HG02938 (cell line): ENCODE measurements around the gene NEDD9.

Experiments used
- ATAC-seq: cut with Tn5 transposase; IDR thresholded peaks from one replicate; pipeline ENCODE4 v1.9.1; 2021; ENCODE audit warnings: mild to moderate bottlenecking, moderate library complexity; ENCODE audit not compliant: unreplicated experiment

Gene NEDD9

DNA sequence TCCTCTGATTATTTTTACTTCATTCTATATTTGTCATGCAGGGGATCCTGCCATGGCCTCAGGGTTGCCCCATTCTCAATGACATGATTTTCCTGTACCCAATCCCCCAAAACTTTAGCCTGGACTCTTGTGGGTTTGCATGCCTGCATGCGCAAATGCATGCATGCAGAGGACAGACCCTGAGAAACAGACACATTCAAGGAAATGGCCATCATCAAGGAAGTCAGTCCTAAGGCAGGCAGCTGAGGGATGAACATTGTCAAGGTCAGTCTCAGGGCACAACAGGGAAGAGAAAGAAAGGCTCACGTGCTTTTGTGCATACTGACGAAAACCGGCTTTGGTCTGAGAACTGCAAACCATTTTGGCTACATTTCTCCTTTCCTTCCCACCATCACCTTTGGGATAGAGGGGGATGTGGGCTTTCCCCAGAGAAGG, 13.1 kb downstream of the NEDD9 start:
- no peak for ATAC-seq

DNA sequence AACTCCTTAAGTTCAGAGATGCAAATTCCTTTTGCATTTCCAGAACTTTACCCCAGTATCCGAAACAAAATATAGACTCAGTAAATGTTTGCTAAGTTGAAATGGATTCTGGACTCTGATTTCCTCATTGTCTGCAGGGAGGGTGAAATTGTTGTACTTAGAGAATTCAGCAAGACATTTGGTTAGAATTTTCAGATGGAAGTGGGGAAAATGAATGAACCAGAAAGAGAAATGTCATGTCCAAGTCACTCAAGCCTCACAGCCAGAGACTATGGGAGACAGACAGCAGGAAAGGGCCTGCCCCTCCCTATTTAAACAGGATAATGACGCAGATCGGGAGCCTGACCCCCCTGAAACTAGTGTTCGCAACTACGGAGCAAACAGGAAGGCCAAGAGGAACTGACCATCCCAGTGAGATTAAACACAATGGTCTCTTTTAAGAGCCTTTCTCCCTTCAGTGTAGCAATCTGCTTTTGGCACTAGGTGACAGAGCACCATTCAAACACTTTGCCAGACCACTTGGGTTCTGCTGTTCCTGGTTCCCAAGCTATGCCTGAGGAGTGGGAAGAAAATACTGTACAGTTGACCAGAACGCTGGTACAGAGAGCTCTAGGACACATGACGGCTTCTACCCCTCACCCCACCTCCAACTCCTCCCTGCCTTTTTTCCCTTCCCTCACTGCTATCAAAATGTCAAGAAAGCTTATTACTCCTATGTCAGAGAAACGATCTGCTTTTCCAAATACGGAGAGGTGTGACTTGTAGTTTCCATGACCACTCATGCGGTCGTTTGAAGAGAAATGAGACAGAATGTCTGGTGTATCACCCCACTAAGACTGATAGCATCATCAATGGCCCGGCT, 13.7 kb downstream of the NEDD9 start:
- no peak for ATAC-seq

DNA sequence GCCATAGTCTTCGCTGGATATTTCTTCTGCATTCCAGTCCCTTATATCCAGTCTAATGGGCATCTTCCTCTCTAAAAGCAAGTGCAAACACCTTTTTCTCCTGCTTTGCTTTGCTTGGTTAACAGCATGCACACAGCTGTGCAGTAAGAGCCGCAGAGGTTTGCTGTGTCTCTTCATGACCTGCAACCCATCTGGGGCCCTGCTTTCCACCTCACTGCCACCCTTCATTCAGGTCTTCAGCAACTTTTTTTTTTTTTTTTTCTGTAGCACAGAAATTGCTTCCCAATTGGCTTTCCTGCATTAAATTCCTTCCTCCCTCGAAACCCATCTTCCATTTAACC, 14.4 kb downstream of the NEDD9 start:
- no peak for ATAC-seq

DNA sequence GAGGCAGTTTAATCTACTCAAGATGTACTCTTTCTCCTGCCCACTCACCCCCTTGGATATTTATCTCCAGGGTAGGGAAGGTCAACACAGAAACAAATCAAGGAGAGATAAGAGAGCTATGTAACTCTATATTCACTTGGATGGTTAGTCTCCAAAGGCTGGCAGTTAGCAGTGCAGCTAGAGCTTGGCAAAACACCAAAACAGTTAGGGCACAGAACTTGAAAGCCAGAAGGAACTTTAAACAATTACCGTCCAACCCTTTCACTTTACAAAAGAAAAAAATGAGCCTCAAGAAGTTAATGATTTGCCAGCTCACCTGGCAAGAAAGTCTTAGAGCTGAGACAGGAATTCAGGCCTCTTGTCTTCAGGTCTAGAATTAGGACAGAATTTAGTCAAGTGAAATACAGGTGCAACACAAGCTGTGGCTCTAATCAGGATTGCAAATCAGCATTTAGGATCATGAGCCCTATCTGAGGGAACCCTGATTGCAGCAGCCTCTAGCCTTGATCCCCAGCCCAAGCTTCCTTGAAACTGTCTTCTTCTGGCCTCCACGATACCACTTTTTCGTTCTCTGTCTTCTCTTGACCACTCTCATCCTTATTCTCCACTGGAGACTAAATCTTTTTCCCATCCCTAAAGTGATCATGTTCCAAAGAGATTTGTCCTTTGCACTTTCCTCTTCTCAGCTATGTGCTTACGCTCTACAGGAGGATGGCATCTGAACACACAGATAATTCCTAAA, 14.9 kb downstream of the NEDD9 start:
- ATAC-seq: no peak

DNA sequence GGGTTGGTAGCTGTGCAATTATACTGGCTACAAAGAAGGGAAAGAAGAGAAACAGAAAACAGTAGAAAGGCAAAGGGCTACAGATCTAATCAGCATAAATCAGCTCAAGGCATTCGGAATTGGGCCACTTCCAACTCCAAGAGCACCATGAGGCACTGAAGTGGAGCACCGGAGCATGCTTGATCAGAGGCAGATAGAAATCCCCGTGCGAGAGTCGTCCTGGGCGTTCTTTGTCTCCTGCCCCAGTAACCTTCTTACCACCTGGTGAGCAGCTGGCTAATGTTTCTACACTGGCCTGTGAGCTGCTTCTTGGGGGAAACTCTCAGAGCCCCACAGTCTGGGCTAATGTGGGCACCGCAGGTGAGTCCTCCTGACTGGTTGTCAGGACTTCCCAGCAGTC, 16.7 kb downstream of the NEDD9 start:
- ATAC-seq: no peak

DNA sequence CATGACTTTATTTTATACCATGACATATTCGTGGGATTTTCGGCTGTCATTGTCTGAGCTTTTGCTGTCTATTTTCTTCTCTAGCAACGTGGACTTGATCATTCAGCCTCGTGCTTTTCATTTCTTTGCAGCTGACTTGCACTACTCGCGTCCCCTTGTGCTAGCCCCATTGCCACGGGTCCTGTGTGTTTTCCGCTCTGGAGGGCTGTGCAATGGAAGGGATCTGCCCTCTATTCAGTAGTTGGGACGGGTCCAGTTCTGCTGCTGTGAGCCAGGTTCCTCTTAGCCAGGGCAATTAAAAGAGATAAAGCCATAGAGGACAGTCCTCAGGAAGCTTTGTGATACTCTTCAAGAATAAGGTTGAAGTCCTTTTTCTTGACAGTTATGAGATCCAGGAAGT, 17.6 kb downstream of the NEDD9 start:
- no peak for ATAC-seq

DNA sequence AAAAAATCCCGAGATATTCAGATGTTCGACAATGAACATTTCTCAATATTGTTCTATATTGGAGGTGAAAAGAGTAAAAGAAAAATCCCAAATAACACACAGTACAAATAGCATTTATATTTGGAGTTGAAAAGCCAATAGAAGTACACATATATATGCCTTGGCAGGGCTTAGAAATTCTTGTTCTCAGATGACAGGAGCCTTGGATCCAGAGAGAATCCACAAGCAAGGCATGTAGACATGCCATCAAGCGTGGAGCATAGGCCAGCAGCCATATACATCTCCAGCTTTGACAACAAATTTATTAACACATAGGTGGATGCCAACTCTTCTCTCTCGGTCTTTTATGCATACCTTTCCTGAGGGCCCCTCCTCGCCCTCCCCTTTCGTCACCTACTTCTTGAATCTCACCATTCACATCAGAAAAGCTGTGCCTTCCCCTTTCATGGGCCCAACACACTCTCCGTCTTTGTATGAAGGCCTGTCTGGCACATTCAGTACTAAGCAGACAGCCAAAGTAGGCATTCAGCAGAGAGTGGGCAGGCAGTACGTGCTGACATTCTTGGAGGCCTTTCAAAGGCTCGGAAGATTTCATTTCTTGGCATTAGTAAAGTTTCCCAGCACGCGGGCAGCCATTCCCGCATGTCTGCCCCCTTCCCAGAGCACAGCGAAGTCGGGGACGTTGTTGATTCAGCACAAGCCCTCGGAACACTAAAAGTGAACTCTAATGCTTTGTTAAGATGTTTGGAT, 18.2 kb downstream of the NEDD9 start:
- ATAC-seq: no peak

DNA sequence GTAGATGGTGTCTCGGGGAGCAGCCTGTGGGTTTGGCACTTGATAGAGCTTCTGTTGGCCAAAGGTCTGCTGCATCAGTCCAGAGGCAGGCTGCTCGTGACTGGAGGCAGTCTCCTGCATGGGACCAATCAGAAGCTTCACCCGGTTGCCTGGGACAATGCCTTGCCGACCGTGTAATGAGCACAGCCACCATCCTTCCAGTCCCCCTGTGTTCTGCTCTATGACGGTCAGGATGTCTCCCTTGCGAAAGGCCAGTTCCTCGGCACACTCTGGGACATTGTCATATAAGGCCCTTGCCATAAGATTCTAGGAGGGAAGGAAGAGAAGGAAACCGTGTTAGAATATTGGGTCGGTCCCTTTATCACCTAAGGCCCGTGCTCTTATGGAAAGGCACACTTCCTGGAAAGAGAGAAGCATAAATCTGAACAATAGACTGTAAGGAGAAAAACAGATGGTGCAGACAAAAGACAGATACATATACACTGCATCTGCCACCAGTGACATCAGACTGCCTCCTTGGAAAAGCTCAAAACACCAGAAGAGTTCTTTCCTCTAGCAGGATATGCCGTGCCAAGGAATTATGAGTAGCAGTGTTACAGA, 18.9 kb downstream of the NEDD9 start:
- no peak for ATAC-seq

DNA sequence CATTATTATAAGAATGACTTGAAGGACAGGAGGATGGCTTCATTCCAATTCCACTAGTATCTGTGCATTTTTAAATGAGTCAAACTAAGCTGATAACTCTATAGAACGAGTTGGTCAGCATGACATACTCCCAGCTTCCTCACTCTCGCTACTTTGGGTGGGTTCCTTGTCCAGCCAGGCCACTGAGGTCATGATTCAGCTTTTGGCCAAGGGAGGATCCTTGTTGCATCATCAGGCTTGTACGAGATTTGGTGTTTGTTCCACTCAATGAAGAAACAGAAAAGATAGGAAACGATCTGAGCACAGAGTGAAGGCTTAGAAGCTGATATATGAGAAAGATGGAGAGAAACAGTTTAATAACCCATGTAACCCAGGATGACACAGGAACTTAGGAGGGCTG, 19.8 kb downstream of the NEDD9 start:
- ATAC-seq: no peak

DNA sequence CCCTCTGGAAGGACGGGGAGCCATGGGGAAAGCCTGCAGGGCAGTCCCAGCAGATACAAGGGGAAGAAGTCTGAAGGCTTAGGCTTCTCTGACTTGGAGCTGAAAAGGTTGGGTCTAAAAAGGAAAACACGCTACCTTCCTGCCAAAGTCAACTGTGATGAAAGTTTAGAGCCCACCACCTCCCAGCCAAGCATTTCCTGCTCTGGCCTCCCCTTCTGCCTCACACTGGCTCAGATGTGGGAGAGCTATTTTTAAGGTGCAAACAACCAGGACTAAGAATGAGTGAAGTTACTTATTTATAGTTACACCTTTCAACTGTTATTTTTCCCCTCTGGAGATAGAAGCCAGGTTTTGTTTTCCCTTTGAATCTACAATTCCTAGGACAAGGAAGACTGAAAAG, 21.2 kb downstream of the NEDD9 start:
- ATAC-seq: no peak

DNA sequence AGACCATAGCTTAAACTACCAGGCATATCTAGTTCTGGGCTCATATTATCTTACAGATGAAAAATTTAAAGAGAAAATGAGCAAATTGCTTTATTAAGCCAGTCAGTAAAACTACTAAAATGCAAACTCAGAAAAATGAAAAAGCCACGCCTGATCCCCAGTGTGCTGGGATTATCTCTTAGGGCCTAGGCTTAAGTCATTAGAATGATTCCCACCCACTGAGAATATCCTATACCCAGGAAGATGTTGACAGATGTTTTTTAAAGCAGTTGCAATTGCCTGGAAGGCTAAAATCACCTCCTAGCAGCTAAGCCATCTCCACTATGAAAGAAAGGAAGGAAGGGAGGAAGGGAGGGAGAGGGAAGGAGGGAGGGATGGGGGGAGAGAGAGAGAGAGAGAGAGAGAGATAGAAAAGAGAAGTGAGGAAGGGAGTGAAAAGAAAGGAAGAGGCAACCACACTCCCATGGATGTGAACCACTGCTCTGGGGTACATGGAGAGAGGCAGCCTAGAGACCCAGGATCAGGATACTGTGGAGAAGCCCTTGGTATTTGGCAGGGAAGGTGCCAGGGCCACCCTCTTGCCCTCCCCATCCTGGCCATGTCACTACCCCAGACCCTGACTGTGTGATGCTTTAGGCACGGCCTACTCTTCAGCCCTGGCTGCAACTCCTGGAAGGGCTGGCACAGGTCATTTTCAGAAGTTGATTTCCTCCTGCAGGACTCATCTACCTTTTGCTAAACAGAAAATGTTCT, 21.9 kb downstream of the NEDD9 start:
- no peak for ATAC-seq

DNA sequence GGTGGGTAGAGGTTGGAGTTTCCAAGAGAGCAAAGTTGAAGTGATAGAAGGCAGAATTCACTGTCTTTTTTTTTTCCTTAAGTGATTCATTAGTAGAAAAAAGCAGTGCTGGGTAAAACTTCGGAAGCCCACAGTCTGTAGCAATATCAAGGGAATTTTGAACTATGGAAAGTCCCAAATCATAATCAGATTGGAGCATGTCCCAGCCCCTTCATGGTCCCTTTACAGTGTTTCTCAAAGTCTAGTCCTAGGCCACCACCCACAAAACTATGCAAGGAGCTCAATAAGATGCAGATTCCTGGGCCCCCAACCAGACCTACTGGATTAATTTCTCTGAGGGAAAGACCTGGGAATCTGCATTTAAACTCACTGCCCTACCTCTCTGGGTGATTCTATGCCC, 22.6 kb downstream of the NEDD9 start:
- ATAC-seq: no peak

DNA sequence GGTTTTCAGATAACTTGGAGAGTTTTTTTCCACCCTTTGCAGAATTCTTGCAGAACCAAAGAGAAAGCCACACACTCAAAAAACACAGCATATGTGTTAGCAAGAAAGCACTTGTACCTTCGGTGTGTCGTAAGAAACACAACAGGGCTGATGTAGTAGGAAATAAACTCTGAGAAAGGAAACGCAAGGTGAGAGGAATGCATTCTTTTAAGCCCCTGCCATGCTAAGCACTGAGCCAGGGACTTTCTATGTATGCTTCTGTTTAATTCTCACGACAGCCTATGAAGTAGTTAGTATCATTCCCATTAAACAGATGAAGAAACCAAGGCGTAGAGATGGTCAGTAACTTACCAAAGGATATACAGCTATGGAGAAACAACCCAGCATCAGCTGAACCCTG, 23.1 kb downstream of the NEDD9 start:
- no peak for ATAC-seq

DNA sequence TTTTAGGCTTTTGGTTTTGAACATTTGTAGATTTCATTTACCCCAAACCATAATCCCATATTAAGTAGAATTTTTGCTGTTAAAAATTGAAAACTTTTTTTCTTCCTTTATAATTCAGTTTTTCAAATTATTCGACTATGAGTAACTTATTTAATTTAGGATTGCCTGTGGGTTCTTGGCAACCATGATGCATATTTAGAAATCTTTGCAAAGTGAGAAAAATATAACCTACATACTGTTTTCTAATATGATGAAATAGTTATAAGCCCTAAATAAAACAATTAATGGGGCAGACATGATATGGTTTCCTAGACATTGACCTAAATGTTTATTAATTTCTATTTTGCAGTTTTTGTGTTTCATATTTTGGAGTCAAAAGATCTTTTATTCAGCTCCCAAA, 23.6 kb downstream of the NEDD9 start:
- ATAC-seq: no peak

DNA sequence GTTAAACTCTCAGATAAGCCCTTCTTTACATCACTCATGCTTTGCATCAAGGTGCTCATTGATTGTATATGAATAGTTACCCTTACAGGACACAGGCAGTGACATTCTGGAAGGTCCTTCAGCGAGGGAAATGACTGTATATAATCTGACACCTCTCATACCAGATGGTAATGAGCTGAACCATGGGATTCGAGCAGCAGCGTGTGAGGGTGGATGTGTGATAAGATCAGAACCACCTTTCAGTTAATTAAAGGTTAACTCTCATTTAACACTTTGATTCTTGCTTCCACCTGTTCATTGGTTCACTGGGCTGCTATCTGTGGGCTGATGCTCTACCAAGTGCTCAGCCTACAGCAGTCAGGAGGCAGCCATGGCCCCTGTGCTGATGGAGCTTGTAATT, 24.2 kb downstream of the NEDD9 start:
- ATAC-seq: no peak

DNA sequence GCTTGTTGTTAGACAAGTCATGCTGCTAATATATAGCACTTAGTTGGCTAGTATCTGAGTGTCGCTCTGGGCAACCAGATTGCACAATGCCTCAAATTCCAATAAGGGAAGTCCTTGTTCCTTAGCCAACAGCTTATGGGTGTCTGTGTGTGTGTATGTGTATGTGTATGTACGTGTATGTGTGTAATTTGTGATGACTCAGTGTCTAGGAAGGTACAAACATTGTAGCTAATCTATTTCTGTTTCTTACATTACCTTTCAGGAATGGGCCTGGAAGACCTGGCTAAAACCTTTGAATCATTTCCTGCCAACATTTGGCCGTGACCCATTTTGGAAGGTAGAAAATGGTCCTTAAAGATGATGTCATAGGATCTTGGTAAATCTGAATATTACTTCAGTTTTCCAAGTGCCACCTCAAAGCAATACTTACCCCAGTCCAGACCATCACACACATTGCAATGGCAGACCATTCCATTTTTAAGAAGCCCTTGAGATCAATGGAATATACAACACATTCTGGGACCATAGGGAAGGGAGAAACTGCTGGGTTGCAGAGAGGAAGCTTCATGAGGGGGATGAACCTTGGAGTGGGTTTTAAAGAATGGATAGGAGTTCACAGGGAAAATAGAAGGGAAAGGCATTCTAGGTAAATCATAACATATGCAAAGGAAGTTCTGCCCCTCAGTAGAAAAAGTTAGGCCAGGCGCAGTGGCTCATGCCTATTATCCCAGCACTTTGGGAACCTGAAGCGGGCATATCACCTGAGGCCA, 25.1 kb downstream of the NEDD9 start:
- no peak for ATAC-seq

DNA sequence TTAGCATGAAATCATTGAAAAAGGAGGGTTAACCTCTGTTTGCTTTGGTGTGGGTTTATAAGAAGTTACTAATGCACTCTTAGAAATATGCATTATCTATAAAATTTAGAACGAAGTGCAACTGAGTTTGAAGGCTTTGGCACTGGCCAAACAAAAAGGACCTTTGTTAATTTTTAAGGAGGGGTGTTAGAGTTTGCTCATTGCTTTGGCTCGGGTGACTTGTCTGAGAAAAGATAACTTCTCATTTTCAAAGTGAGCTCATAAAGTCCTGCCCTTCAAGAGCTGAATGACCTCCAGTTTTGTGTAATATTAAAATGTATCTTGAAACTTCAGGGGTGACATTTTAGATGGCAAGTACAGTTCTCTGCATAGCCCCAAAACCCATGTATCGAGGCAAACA, 25.9 kb downstream of the NEDD9 start:
- ATAC-seq: no peak

DNA sequence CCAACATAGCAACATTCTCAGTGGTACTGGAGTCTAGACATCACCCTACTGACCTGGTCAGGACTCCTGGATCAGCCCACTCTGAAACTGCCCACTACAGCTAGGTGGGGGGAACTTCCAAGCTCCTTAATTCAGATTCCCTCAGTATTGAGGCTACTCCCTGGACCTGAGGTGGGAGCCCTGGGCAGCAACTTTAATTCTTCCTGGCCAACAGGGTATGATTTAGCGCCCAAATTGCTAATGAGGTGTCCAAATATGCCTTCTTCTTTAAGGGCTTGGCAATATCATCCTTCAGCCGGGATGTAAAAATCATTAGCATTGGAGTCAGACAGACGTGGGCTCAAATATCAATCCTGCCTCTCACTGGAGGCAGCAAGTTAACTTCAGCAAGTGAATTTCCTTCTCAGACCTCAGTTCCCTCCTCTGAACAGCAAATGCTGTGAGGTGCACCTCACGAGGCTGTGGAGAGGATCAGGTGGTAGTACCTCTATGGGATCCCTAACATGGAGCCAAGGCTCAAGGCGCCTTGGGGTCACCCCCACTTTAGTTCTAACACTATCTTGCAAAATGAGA, 27.6 kb downstream of the NEDD9 start:
- ATAC-seq: no peak

DNA sequence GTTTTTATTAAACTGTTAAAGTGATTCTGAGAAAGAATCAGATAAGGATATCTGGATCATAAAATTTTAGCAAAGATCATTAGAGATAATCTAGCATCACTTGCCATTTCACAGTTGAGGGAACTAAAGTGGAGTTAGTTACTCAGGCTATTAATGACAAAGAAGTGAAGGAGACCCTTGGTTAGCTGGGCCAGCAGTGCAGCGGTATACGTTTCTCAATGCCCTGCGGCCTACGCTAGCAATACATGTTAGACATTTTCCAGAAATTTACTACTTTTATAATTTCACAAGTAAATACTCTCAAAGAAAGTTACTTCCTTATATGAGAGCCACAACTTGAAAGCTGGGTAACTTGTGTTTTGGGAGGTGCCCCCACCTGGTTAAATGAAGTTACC, 28.5 kb downstream of the NEDD9 start:
- no peak for ATAC-seq
